ENCODE results near the gene RXRA.

The RXRA gene

DNA sequence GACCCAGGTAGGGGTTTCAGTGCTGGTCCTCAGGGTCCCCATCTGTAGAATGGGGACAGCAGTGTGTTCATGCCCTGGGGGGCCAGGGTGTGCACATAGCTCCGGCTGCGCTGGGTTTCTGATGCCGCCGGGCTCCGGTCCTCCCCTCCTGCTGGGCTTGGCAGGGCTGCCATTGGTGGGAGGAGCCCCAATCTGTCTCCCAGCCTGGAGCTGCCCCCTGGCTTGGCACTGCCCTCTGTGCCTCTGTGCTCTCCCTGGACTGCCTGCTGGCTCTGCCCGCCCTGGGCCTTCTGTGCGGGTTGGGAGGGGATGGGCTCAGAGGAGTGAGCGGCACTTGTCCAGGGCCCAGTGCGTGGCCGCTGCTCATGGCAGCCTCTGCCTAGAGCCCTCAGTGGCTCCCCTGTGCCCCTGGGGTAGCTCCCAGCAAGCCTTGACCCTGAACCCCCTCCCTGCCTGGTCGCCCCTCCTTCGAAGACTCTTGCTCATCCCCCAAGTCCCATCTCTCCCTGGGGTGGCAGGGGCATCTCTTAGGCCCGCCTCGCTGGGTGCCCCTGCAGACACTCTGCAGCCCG is 35.7 kb downstream of the RXRA start:
- TF ChIP-seq, protein P1, sequence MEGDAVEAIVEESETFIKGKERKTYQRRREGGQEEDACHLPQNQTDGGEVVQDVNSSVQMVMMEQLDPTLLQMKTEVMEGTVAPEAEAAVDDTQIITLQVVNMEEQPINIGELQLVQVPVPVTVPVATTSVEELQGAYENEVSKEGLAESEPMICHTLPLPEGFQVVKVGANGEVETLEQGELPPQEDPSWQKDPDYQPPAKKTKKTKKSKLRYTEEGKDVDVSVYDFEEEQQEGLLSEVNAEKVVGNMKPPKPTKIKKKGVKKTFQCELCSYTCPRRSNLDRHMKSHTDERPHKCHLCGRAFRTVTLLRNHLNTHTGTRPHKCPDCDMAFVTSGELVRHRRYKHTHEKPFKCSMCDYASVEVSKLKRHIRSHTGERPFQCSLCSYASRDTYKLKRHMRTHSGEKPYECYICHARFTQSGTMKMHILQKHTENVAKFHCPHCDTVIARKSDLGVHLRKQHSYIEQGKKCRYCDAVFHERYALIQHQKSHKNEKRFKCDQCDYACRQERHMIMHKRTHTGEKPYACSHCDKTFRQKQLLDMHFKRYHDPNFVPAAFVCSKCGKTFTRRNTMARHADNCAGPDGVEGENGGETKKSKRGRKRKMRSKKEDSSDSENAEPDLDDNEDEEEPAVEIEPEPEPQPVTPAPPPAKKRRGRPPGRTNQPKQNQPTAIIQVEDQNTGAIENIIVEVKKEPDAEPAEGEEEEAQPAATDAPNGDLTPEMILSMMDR (IDR thresholded peaks at IDR 0.05; ENCODE audit: low read depth, low read length) = no peak
- no peak for DNase-seq (ENCODE audit: extremely low read depth, low read depth)

DNA sequence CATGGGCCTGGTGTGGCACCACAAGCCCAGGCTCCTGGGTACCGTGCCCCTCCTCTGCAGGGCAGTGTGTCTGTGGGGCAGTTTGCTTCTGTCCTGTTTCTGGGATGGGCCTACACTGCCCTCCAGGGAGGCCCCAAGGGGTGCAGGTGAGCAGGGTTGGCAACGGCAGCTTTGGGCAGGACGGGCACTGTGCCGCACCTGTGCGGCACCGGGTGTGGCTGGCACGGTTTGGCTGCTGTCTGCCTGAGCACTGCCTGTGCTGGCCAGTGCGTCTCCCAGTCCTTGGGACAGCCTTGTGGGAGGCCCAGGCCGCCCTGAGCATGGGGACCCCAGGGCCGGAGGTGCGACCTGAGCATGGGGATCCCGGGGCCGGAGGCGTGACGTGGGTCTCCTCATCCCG is 37.2 kb downstream of the RXRA start:
- DNase-seq (ENCODE audit: extremely low read depth, low read depth) = no peak
- TF ChIP-seq, protein P1 (IDR thresholded peaks at IDR 0.05; ENCODE audit: low read depth, low read length) = no peak

DNA sequence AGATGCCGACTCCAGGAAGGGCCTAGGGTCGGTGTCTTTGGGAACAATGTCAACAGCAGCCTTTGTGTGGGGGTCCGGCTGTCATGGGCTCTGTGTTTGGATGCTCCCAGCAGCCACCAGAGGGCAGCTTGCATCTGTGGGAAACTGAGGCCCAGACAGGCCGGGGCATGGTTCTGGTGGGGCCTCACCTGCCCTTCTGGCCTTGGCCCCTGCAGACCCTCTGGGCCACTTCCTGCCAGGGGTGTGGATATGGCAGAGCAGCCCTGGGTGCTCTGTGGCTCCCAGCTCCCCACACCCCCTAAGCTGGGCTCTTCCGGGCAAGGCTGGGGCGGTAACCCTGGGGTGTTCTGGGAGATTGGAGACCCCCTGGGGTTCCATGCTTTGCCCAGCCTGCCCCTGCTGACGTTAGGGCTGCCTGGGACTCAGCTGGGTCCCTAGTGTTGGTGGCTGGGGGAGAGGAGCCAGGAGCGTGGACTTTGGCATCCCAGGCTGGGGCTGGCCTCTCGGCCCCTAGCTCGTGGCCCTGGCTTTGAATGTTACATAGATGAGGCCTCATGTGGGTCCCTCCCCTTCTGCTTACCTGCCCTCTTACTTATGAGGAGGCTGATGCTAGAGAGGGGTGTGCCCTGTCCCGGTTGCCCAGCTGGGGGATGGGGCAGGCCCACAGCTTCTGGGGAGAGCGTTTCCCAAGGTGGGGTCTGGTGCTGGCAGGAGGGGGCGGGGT is 38.3 kb downstream of the RXRA start:
- TF ChIP-seq, protein P1 (IDR thresholded peaks at IDR 0.05; ENCODE audit: low read depth, low read length) = peak; percentile 4

DNA sequence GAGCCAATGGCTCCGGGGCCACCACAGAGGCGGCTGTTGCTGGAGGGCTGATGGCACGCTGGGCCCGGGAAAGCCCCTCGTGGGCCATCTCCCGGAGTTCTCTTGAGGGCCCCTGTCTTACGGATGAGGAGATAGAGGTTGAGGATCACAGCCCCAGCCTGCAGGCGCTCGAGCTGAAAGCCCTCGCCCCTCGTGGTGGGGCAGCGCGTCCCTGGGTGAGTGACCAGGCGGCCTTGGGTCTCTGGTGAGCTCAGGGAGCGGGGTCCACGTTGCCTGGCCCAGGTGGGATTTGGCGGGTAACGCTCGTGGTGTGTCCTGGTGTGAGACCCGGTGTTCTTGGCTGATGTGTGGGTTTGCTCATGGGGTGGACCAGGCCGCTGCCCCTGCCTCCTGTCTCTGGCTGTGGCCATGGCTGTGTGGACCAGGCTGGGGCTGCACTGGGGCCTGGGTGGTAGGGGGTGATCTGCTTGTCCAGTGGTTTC is 38.9 kb downstream of the RXRA start:
- TF ChIP-seq, protein P1 (IDR thresholded peaks at IDR 0.05; ENCODE audit: low read depth, low read length) = no peak
- DNase-seq (ENCODE audit: extremely low read depth, low read depth) = no peak

More for the DNA sequence above, 38.3 kb downstream of the RXRA start:
- no peak for DNase-seq (ENCODE audit: extremely low read depth, low read depth)

DNA sequence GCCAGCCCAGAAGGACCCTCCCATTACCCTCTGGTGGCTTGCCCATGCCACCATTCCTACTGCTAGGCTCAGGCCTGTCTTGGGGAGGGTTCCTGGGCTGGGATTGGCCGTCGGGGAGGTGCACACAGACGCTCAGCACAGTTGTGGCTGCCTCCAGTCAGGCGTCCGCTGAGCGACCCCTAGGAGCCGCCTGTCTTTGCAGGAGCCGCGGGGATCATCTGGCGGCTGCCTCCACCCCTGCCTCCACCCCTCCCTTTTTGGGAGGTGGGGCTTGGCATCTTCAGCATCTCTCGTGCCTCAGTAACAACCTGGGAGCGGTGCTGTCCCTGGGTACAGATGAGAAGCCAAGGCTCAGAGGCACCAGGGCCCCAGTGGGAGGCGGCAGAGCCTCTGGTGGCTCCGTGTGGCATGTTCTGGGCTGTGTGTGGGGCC is 39.6 kb downstream of the RXRA start:
- TF ChIP-seq, protein P1 (IDR thresholded peaks at IDR 0.05; ENCODE audit: low read depth, low read length) = no peak; the same call in 1 of the 2 replicates
- DNase-seq (ENCODE audit: extremely low read depth, low read depth) = peak; percentile 34

DNA sequence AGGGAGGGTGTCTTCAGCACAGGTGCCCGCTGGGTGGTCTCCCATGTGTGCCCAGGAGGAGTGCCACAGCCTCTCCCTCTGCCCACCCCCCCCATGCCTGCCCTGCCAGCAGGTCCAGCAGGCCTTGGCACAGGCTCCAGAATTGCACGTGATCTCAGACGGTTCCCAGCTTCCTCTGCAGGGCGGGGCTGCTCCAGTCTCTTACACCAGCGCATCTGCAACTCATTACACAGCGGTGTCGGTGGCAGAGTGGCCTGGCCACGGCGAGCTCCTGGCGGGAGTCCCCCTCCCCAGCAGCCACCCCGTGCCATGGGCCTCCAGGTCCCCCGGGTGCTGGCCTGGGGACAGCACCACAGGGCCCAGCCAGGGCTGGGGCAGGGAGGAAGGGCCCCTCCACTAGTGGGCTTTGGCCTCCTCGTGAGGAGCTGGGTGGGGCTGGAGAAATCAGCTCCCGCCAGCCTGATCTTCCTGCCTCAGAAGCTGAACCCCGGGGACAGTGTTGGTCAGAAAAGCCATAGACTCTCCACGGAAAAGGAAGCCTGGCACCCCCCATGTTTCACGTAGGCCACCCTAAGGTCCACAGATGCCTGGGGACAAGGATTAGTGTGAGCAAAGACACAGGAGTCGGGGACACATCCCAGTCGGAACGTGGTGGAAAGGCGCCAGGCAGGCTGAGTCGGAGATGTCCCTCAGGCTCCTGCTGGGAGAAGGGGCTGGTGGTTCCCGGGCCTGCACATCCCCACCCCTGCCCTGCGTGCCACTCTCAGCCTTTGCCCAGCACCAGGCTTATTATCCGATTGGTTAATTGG is 40.2 kb downstream of the RXRA start:
- TF ChIP-seq, protein P1 (IDR thresholded peaks at IDR 0.05; ENCODE audit: low read depth, low read length) = no peak
- peak; percentile 85 for DNase-seq (ENCODE audit: extremely low read depth, low read depth)

Measured in AG09319 (cell line).